DND-41 (cell line): ENCODE results near the gene OR5B12.

Source experiments
- ATAC-seq: fragments of 200-7000 bp; cut with Tn5 transposase; 3 replicates; pipeline ENCODE4 v1.9.1; 2021; ENCODE audit warnings: low read depth; ENCODE audit not compliant: insufficient read depth
- DNase-seq: peaks from one replicate; pipeline ENCODE4 v3.0.0-alpha.2; 2020
- H2AFZ ChIP-seq: 2 replicates; pipeline ENCODE4 v1.6.0; 2012; ENCODE audit warnings: low read depth, low read length
- H3K27ac ChIP-seq: 2 replicates; pipeline ENCODE4 v1.5.1; 2012; ENCODE audit warnings: low read length, inconsistent platforms
- H3K27me3 ChIP-seq: fragments of 200-600 bp; sonication (generic); 2 replicates; pipeline ENCODE4 v1.6.0; 2012; ENCODE audit warnings: low read length, mild to moderate bottlenecking, inconsistent platforms; ENCODE audit not compliant: insufficient read depth, poor library complexity
- H3K36me3 ChIP-seq: 2 replicates; pipeline ENCODE4 v1.5.1; 2012; ENCODE audit warnings: low read length, inconsistent platforms; ENCODE audit not compliant: insufficient read depth
- H3K4me1 ChIP-seq: 2 replicates; pipeline ENCODE4 v1.5.1; 2012; ENCODE audit warnings: mild to moderate bottlenecking, low read length; ENCODE audit not compliant: insufficient read depth
- H3K4me2 ChIP-seq: 2 replicates; pipeline ENCODE4 v1.6.0; 2012; ENCODE audit warnings: mild to moderate bottlenecking, moderate library complexity, low read length, inconsistent platforms; ENCODE audit not compliant: insufficient read depth
- H3K4me3 ChIP-seq, 2 experiments: fragments of 200-600 bp in 1 of 2; shearing (Covaris generic) in 1 of 2; 2 replicates each; pipeline ENCODE4 v1.5.1; 2012 to 2016; ENCODE audit warnings: inconsistent platforms in 2 of 2, low read length in 2 of 2, mild to moderate bottlenecking in 2 of 2, low read depth in 1 of 2, moderate library complexity in 1 of 2
- H3K79me2 ChIP-seq: 2 replicates; pipeline ENCODE4 v1.6.0; 2012; ENCODE audit warnings: low read length, inconsistent platforms; ENCODE audit not compliant: insufficient read depth
- H3K9ac ChIP-seq: 2 replicates; pipeline ENCODE4 v1.6.0; 2012; ENCODE audit warnings: low read depth, mild to moderate bottlenecking, inconsistent platforms, low read length, moderate library complexity
- H3K9me3 ChIP-seq: 2 replicates; pipeline ENCODE4 v1.5.1; 2012; ENCODE audit warnings: low read length, moderate library complexity, mild to moderate bottlenecking, inconsistent platforms; ENCODE audit not compliant: insufficient read depth, severe bottlenecking
- H4K20me1 ChIP-seq: 2 replicates; pipeline ENCODE4 v1.6.0; 2012; ENCODE audit warnings: low read length; ENCODE audit not compliant: insufficient read depth
- EZH2 ChIP-seq: IDR thresholded peaks from 3 replicates; pipeline ENCODE4 v1.6.1; 2012; ENCODE audit warnings: borderline replicate concordance, low read depth, mild to moderate bottlenecking, moderate library complexity, low read length, inconsistent platforms; ENCODE audit not compliant: severe bottlenecking

OR5B12 gene

DNA sequence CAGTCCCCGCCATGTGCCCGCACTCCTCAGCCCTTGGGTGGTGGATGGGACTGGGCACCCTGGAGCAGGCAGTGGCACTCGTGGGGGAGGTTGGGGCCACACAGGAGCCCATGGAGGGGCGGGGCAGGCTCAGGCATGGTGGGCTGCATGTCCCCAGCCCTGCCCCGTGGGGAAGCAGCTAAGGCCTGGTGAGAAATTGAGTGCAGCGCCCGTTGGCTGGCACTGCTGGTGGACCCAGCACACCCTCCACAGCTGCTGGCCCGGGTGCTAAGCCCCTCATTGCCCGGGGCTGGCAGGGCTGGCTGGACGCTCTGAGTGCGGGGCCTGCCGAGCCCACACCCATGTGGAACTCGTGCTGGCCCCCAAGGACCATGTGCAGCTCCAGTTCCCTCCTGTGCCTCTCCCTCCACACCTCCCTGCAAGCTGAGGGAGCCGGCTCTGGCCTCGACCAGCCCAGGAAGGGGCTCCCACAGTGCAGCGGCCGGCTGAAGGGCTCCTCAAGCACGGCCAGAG, 51.4 kb downstream of the OR5B12 start:
- TF ChIP-seq EZH2 = no peak
- Histone ChIP-seq H3K9ac (no peak overlapping the region), H3K79me2 (no peaks in the 10 kb centered on the region), H3K36me3 (no peaks in the 10 kb centered on the region), H3K4me3 (no peak overlapping the region), H2AFZ (no peak overlapping the region), H4K20me1 (no peaks in the 10 kb centered on the region), H3K27me3 (no peaks in the 10 kb centered on the region), H3K27ac (no peak overlapping the region), H3K4me1 (no peaks in the 10 kb centered on the region), H3K9me3 (peaks cover 7% of the 10 kb centered on the region), H3K4me2 (no peak overlapping the region)
- ATAC-seq (no peak), DNase-seq (no peak)
